ENCODE measurements around the gene SH3BP5.

The SH3BP5 gene

DNA sequence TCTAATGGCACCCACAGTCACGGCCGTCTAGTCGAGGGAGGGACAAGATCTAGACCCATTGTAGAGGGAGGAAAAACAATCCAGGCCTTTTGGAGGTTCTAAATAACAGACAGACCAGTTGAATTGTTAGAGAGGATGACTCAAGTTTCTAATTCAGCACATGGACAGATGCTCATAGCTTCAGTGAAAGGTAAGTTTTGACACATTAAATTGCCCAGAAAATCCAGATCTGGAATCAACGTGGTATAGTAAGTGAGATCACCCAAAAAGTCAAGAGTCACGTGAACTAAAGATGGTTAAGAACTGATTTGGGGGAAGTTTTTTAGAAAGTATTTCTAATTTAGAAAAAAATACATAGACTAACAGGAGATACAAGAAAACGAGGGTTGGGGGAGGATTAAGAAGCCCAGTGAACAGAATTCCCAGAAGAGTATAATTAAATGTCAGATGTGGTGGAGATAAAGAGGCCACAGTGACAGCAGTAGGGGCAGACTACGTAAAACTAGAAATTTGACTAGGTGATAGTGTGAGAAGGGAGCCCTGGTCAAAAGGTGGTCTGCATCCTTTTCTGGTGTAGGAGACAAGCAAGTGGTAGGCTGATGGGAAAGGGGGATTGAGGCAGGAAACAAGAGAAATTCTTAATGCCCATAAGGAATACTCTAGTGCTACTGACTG, 79.2 kb downstream of the SH3BP5 start:
- no peak for DNase-seq (ENCODE audit: low read depth)

DNA sequence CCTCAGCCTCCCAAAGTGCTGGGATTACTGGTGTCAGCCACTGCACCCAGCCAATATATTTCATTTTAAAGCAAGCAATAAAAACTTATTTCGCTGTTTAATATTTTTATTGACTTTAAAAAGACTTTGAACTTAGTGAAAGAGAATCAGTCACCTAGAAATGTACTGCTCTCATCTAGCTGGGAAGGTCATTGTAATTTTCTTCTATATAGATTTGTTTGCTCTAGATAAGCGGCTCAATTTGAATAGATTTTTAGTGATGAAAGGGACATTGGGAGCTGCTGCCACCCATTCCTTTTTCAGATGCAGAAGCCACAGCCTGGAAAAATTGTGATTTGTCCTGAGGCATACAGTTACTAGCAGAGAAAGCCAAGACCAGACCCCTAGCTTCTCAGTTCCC, 86.2 kb downstream of the SH3BP5 start:
- DNase-seq (ENCODE audit: low read depth) = no peak

DNA sequence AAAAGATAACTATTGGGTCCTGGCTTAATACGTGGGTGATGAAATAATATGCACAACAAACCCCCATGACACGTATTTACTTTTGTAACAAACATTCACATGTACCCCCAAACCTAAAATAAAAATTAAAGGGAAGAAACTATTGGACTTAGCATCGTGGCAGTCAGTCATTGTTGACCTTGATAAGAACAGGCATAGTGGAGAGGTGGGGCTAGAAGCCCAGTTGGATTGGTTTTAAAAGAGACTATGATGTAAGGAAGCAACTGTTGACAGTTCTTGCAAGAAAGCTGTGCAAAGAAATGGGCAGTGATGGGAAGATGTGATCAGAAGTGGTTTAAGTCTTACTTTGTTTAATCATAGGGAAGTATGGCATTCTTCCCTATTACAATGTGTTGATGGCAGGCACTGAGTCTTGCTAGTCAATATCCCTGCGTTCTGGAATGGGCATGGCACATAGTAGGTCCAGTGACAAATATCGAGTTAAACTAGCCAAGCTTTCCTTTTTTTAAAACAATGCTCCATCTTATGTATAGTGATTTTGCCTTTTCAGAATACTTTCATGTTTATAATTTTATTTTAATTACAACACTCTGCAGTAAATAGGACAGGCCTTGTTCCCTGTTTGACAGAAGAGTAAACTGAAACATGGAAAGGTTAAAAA, 88.4 kb downstream of the SH3BP5 start:
- DNase-seq (ENCODE audit: low read depth) = no peak

DNA sequence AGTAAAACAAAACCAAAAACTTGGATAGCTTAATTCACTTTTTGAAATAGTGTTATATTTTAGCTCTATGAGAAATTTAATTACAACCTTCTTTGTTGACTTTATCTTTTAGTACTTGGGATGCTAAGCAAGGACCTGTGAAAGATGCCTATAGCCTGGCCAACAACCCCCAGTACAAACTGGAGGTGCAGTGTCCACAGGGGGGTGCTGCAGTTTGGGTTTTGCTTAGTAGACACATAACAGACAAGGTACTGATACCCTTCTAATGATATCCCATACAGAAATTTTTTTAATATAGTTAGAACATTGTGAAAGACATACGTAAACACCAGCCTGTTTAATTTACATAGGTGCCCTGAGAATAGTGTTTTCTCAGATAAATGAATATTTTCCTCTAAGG, 91.0 kb downstream of the SH3BP5 start:
- DNase-seq (ENCODE audit: low read depth) = no peak

DNA sequence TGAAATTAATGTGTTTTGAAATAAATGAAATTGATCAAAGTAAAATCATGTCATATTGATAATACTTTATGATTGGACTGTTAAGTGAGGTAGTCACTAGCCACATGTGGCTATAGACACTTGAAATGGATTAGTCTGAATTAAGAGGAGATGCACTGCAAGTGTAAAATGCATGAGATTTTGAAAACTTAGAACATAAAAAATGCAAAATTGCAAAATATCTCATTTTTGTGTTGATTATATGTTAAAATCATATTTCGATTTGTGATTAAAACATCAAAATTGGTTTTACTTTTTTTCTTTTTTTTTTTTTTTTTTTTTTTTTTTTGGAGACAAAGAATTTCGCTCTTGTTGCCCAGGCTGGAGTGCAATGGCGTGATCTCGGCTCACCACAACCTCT, 103.1 kb downstream of the SH3BP5 start:
- no peak for DNase-seq (ENCODE audit: low read depth)

DNA sequence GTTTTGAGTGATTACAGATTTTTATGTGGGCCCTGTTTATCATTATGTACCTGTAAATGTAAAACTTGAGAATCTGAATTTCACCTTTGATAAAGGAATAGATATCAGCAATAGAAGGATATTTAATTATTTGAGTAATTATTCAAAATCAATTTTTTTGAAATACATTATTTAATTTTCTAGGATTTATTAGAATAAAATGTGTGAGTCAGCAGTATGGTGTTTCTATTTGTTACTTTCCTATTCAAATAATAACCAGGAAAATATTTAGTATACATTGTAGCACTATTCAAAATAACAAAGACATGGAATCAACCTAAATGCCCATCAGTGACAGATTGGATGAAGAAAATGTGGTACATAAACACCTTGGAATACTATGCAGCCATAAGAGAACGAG, 104.2 kb downstream of the SH3BP5 start:
- DNase-seq (ENCODE audit: low read depth) = no peak

DNA sequence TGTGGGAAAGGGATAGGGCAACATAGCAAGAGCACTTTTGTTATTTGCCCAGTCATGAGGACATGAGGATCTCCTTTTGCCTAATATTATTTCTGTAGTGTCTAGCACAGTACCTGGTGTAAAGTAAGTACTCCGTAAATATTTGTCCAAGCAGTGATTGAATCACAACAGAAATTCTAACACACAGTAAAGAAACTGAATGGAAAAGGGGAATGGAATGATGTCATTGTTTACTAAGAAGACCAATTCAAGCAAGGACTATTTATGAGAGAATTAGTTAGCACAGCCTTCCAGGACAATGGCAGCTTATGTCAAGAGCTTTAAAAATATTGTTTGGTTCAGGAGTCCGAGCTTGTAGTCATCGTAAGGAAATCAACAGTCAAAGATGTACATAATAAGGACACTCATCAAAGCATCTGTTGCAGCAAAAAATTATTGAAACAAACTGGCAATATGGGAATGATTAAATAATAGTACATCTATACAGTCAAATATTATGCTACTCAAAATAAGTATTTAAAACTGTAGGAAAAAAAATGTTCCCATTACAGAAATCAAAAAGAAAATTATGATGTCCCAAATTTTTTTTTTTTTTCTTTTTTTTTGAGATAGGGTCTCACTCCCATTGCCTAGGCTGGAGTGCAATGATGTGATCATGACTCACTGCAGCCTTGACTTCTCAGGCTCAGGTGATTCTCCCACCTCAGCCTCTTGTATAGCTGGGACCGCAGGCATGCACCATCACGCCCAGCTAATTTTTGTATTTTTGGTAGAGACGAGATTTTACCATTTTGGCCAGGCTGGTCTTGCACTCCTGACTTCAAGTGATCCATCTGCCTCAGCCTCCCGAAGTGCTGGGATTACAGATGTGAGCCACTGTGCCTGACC, 108.5 kb downstream of the SH3BP5 start:
- no peak for DNase-seq (ENCODE audit: low read depth)

DNA sequence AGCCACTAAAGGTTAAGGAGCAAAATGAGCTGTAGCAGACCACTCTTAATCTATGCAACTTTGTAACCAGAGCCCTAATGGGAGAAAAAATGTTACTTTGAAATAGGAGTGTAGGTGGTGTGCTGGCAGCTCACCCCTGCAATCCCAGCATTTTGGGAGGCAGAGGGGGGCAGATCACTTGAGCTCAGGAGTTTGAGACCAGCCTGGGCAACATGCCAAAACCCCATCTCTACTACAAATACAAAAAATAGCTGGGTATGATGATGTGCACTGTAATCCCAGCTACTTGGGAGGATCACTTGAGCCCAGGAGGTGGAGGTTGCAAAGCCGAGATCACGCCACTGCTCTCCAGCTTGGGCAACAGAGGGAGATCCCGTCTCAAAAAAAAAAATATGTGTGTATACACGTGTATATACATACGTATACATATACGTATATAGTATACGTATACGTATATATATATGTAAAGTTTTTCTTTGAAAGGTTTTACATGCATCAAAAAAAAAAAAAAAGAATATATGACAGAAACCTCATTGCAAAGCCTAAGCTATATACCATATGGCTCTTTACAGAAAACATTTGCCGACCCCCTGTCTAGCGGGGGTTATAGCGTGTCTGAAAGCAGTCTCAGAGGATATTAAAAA, 110.7 kb downstream of the SH3BP5 start:
- DNase-seq (ENCODE audit: low read depth) = no peak

DNA sequence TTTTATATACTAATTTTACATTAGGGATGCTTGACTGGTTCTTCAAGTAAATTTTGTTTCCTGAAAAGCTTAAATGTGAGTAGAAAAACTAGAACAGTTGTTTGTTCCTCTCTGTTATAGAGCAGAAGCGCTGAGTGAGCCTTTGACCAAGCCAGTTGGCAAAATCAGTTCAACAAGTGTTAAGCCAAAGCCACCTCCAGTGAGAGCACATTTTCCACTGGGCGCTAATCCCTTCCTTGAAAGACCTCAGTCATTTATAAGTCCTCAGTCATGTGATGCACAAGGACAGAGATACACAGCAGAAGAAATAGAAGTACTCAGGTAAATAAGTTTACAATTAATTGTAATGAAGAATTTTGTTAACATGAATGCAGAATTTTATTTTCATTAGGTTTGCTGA, 111.7 kb downstream of the SH3BP5 start:
- no peak for DNase-seq (ENCODE audit: low read depth)

DNA sequence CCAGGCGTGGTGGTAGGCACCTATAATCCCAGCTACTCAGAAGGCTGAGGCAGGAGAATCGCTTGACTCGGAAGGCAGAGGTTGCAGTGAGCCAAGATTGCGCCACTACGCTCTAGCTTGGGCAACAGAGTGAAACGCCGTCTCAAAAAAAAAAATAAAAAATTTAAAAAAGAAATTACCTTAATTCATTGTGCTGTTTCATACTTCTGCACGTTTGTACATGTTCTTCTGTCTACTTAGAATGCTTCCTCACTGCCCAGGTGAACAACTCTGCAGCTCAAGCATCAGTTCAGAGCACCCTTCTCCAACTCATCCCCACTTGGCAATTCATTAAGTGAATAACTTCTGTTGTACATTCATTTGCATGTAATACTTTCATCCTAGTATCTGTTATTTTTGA, 112.3 kb downstream of the SH3BP5 start:
- no peak for DNase-seq (ENCODE audit: low read depth)

DNA sequence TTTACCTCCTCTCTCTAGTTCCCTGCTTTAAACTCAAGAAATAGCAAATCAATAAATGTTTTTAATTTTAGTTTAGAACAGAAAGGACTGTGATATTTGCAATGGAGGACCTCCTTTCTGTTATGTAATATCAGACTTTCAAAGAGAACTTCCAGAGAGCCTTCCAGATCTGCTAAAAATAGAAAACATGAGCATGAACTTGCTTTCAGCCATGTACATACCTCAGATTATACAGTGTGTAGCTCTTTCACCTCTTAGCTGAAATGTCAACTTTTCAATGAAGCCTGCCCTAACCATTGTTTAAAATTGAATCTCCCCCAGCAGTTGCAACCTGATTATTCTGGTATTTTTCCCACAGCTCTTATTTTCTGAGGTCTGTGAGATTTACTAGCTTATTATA, 113.7 kb downstream of the SH3BP5 start:
- DNase-seq (ENCODE audit: low read depth) = no peak

DNA sequence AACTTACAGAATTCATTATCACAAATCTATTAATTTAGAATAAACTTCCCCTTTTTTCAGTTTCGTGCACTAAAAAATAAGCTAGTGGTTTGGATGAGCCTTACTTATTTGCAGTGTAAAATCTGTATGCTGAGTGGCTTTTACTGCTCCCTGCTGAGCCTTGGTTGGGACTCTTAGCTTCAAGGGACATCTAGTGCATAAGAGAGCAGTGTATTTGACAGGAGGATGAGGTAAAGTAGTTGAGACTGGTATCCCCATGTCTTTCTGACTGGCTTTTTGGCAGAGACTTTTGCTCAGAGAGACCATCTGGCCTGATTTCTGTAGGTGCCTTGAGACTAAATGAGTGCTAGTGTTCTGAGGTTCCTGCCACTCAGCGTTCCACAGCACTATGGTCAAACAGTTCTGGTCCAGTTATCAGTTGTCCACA, 114.5 kb downstream of the SH3BP5 start:
- no peak for DNase-seq (ENCODE audit: low read depth)

DNA sequence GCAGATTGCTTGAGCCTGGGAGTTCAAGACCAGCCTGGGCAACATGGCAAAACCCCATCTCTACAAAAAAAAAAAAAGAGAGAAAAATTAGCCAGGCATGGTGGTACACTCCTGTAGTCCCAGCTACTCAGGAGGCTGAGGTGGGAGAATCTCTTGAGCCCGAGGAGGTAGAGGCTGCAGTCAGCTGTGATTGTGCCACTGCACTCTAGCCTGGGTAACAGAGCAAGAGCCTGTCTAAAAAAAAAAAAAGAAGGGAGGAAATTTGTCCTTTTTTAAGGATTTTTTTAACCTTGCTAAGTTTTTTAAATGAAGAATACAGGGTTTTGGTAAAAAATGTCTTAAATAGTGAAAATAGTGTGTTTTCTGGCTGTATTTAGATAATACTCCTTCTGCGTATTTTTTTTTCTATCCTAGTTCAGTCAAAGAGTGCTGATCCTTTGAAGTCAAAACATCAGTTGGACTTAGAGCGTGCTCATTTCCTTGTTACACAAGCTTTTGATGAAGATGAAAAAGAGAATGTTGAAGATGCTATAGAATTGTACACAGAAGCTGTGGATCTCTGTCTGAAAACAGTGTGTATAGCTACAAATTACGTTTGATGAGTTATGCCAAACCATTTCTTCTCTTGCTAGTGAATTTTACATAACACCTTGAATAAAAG, 115.2 kb downstream of the SH3BP5 start:
- DNase-seq (ENCODE audit: low read depth) = no peak

DNA sequence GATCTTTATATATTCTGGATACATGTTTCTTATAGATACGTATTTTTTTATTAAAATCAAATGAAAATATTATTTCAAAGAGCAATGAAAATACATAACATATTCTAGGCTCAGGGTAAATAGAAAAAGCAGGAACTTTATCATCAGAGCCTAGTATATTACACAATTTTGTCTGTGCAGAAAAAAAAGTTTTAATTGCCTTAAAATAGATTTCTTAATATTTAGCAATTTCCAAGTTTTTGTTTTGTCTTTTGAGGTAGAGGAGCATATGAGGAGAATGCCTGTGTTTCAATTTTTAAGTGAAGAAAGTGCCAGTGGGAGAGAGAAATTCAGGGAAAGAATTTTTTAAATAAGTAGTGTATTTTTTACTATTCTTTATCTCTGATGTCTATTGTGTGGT, 115.9 kb downstream of the SH3BP5 start:
- no peak for DNase-seq (ENCODE audit: low read depth)

DNA sequence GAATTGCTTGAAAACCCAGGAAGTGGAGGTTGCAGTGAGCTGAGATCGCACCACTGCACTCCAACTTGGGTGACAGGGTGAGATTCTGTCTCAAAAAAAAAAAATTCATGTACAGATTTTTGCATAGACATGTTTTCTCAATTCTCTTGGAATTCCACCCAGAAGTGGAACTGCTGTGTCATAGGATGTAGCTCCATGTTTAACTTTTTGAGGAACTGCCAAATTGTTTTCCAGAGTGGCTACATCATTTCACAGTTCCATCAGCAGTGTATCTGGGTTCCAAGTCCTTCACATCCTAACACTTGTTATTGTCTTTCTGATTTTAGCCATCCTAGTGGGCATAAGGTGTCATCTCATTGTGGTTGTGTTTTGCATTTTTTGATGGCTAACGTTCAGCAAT, 116.4 kb downstream of the SH3BP5 start:
- no peak for DNase-seq (ENCODE audit: low read depth)

DNA sequence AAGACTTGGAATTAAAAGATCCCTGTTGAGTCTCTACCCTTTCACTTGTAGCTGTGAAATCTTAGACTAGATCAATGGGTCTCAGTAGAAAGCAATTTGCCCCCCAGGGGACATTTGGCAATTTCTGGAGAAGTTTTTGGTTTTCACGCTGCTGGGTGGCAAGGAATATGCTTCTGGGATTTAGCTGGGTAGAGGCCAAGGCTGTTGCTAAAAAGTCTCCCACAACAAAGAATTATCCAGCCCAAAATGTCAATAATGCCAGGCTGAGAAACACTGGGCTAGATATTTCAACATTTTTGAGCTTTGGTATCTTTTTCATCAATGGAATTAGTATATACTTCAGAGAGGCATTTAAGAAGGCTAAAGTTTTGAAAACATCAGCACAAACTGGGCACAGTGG, 117.6 kb downstream of the SH3BP5 start:
- no peak for DNase-seq (ENCODE audit: low read depth)

DNA sequence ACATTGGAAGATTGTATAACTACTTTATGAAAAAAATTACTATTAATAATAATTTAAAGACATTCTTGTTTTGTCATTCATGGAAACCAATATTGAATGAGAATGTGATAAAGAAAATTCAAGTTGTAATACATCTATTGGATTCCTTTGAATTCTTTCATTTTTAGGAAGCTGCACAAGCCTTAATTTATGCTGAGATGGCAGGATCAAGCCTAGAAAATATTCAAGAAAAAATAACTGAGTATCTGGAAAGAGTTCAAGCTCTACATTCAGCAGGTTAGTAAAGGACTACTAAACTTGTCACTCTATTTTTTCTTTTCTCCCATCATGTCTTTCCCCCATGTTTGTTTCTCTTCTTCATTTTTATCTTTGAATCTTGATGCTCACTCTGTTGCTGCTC, 120.4 kb downstream of the SH3BP5 start:
- DNase-seq (ENCODE audit: low read depth) = no peak

DNA sequence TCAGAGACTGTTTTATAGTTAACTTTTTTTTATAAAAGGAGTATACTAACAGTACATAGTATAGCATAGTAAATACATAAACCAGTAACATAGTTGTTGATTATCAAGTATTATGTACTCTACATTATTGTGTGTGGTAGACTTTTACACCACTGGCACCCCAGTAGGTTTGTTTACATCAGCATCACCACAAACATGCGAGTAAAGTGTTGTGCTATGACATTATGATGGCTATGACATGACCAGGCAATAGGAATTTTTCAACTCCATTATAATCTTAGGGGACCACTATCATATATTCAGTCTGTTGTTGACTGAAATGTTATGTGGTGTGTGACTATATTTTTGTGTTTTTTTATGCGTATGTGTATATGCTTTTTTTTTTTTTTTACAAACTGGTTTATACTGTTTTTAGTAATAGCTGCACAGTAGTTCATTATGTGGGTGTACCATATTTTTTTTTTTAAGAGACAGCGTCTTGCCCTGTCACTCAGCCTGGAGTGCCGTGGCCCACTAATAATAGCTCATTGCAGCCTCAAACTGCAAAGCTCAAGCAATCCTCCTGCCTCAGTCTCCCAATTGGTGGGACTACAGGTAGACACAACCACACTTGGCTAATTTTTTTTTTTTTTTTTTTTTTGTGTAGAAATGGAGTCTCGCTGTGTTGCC, 124.4 kb downstream of the SH3BP5 start:
- DNase-seq (ENCODE audit: low read depth) = no peak

DNA sequence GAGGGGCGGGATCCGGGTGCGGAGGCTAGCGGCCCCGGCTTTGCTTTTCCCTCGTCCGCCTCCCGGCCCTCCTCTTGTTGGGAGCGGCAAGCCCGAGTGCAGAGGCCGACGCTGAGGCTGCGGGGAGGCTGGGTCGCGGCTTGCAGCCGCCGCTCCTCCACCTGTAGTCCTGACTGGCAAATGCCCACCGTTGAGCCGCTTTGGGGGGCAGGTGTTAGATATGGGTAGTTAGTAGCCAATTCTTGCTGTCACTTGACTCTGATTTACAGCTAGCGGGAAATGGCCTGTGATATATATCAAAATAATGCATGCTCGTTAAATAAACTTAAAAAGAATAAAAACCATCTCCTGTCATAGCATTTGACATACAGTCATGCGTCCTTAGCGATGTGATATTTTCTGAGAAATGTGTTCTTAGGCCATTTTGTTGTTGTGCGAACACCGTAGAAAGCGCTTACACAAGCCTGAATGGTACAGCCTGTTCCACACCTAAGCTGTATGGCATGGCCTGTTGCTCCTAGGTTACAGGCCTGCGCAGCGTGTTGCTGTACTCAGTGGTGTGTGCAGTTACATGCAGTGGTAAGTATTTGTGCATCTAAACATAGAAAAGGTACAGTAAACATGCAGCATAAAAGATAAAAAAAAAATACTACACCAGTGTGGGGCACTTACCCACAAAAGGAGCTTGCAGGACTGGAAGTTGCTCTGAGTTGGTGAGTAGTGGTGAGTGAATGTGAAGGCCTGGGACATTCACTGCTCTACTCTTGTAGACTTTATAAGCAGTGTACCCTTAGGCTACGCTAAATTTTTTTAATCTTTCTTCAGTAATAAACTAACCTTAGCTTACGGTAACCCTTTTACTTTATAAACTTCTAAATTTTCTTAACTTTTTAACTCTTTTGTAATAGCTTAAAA, 125.5 kb downstream of the SH3BP5 start:
- DNase-seq (ENCODE audit: low read depth) = no peak

DNA sequence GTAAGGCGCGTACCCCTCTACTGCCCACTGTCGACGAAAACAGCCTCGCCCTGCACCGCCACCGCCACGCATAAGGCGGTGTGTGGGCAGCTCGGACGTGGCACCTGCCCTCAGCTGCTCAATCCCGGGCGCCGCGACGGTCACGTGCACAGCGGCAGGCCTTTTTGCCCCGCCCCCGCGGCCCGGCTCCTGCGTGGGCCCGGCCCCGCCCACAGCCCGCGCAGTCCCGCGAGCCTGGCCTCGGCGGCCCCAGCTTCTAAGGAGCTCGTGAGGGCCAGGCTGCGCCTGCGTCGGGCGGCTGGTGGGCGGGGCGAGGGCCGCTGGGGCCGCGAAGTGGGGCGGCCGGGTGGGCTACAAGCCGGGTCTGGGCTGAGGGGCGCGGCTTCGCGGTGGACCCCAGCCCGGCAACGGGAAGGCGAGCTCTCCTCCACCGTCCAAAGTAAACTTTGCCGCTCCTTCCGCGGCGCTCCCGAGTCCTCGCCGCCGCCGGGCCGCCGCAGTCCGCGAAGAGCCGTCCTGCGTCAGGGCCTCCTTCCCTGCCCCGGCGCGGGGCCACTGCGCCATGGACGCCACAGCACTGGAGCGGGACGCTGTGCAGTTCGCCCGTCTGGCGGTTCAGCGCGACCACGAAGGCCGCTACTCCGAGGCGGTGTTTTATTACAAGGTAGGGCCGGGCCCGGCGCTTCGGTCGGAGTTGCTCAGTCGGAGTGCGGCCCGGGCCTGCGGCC, 126.3 kb downstream of the SH3BP5 start, which contains the start of gene CAPN7:
TSS of gene CAPN7 (plus strand) at position 313 of the 728 bp plus-strand sequence. CDS start at position 563, 250 bp downstream.
- DNase-seq (ENCODE audit: low read depth) = peak; percentile 88
